GM12878 (cell line): ENCODE results near the gene RPL7L1. TPM values are rescaled to one million over a fixed set of nuclear protein-coding genes. Genes with fewer than 3 reads are reported as not detected.

Experiments
- ATAC-seq: fragments of 200-7000 bp; cut with Tn5 transposase; 3 replicates; pipeline ENCODE4 v1.9.1; 2020; ENCODE audit warnings: mild to moderate bottlenecking, moderate library complexity
- BruUV-seq: library from RNA; stranded (reverse); fragments of 400-500 nt; replicated peaks from 2 replicates; lab custom pipeline; 2021; lab: Mats Ljungman, UMichigan
- CTCF ChIA-PET: fragments of 300-600 bp; sonication (Branson Sonifier 250); formaldehyde crosslinking; extraction: SDS; loops from one replicate; lab custom pipeline; 2021; ENCODE audit warnings: inconsistent platforms; lab: Yijun Ruan, JAX
- POLR2A ChIA-PET: fragments of 350-600 bp; formaldehyde crosslinking; extraction: SDS; loops from one replicate; lab custom pipeline; 2021; ENCODE audit warnings: inconsistent platforms; lab: Charles Lee
- RAD21 ChIA-PET: fragments of 300-600 bp; sonication (Branson Sonifier 250); formaldehyde crosslinking; loops from one replicate; lab custom pipeline; 2023; ENCODE audit warnings: antibody characterized with exemption; ENCODE audit not compliant: unreplicated experiment; lab: Charles Lee
- SMC1A ChIA-PET: fragments of 300-600 bp; sonication (Branson Sonifier 250); formaldehyde crosslinking; loops from one replicate; lab custom pipeline; 2023; ENCODE audit not compliant: unreplicated experiment, uncharacterized antibody; lab: Charles Lee
- DNase-seq: peaks from one replicate; pipeline ENCODE4 v3.0.0-alpha.2; 2011; ENCODE audit warnings: low read depth, low spot score
- FAIRE-seq: peaks from 3 replicates; lab custom pipeline; 2011; peaks lifted over from hg19 to GRCh38; lab: Jason Lieb, UNC
- H2AFZ ChIP-seq: 2 replicates; pipeline ENCODE4 v1.6.0; 2011; ENCODE audit warnings: low read depth, low read length, control low read depth; ENCODE audit not compliant: control insufficient read depth
- H3K27ac ChIP-seq: 2 replicates; pipeline ENCODE4 v1.5.1; 2011; ENCODE audit warnings: control low read depth; ENCODE audit not compliant: control insufficient read depth, insufficient read depth
- H3K27me3 ChIP-seq, 2 experiments: replicated peaks in 1 of 2; 2 replicates each; pipeline versions ENCODE4 v1.6.0 to v1.6.1; 2011; ENCODE audit warnings: low read length in 1 of 2; ENCODE audit not compliant: control insufficient read depth in 2 of 2, insufficient read depth in 2 of 2
- H3K36me3 ChIP-seq, 2 experiments: 2 replicates each; pipeline ENCODE4 v1.5.1; 2011; ENCODE audit warnings: low read length in 1 of 2; ENCODE audit not compliant: control insufficient read depth in 2 of 2, insufficient read depth in 2 of 2
- H3K4me1 ChIP-seq: 2 replicates; pipeline ENCODE4 v1.6.1; 2011; ENCODE audit warnings: mild to moderate bottlenecking, low read length, moderate library complexity, mixed read lengths; ENCODE audit not compliant: control insufficient read depth, insufficient read depth
- H3K4me2 ChIP-seq: 2 replicates; pipeline ENCODE4 v1.6.0; 2011; ENCODE audit warnings: control low read depth; ENCODE audit not compliant: control insufficient read depth, insufficient read depth
- H3K4me3 ChIP-seq: fragments of 200-600 bp; sonication (generic); 2 replicates; pipeline ENCODE4 v1.5.1; 2016
- H3K79me2 ChIP-seq: 2 replicates; pipeline ENCODE4 v1.6.0; 2011; ENCODE audit warnings: low read length; ENCODE audit not compliant: control insufficient read depth, insufficient read depth
- H3K9ac ChIP-seq: 2 replicates; pipeline ENCODE4 v1.8.0; 2011; ENCODE audit warnings: low read length, control low read depth, mixed read lengths; ENCODE audit not compliant: control insufficient read depth, insufficient read depth
- H3K9me3 ChIP-seq: replicated peaks from 3 replicates; pipeline ENCODE4 v1.5.1; 2011; ENCODE audit warnings: mild to moderate bottlenecking, low read length; ENCODE audit not compliant: control insufficient read depth, insufficient read depth
- H4K20me1 ChIP-seq: 2 replicates; pipeline ENCODE4 v1.6.0; 2011; ENCODE audit not compliant: control insufficient read depth, insufficient read depth
- GABPA ChIP-seq: IDR thresholded peaks from 2 replicates; pipeline ENCODE4 v1.6.1; 2014; ENCODE audit warnings: antibody characterized with exemption, low read depth, mild to moderate bottlenecking, inconsistent platforms
- HDAC2 ChIP-seq: fragments of 200-600 bp; sonication (generic); IDR thresholded peaks from 2 replicates; pipeline ENCODE4 v1.6.1; 2017
- WGBS: methylation state at CpG from one replicate; pipeline ENCODE4 v1.1.6; 2016; ENCODE audit warnings: low lambda C conversion rate; ENCODE audit not compliant: insufficient replicate concordance, insufficient coverage; ENCODE audit errors: missing lambda C conversion rate; 5-methylcytosine and 5-hydroxymethylcytosine counted together
- in situ Hi-C: fragments of 300-500 bp; cut with MboI; formaldehyde crosslinking; loops from 9 replicates; pipeline ENCODE4 v1.14.3; 2018; ENCODE audit warnings: mixed read lengths
- intact Hi-C: fragments of 100-400 bp; cut with micrococcal nuclease; formaldehyde crosslinking; loops from one replicate; pipeline ENCODE4 v1.14.2; 2022; ENCODE audit not compliant: unreplicated experiment
- polyA plus RNA-seq, 11 experiments: library from polyadenylated mRNA; depleted of rRNA in 4 of 11; unstranded in 6 of 11; stranded (reverse) in 5 of 11; fragments of >200 nt; fragmentation: Nextera tagmentation in 4 of 11; fragmentation: Illumina TruSeq in 1 of 11; extraction: Ambion mirVana in 4 of 11; extraction: Trizol in 1 of 11; gene quantifications; 1 replicate in 1 of 11; 2 replicates in 10 of 11; pipeline versions ENCODE4 v1.2.1 to v1.2.3, GENCODE V29; 2011 to 2016; ENCODE audit warnings: inconsistent platforms in 2 of 11, missing spikeins in 2 of 11, low read depth in 1 of 11
- total RNA-seq, 4 experiments: library from RNA; depleted of rRNA in 3 of 4; stranded (reverse); fragments of >200 nt in 3 of 4; fragmentation: Illumina TruSeq in 1 of 4; extraction: Trizol in 1 of 4; gene quantifications; 2 replicates each; pipeline versions ENCODE4 v1.2.1 to v1.2.3, GENCODE V29; 2013 to 2021
- TF ChIP-seq, protein P1 (sequence below): IDR thresholded peaks from 2 replicates; pipeline ENCODE4 v1.6.1; 2012; ENCODE audit warnings: mild to moderate bottlenecking, low read depth, low read length
- TF ChIP-seq, protein P2 (sequence below): fragments of 450-650 bp; IDR thresholded peaks from 2 replicates; pipeline ENCODE4 v1.6.1; 2017; ENCODE audit warnings: mild to moderate bottlenecking, low read depth, inconsistent platforms; ENCODE audit not compliant: poor library complexity, severe bottlenecking

Gene RPL7L1
- total and polyA plus RNA-seq, 10 of the 15 experiments (the other 5 are each of a cell fraction or from before 2014, with no cell fraction given): 54.1 to 154 (median 104) TPM

- H3K9me3 ChIP-seq: no peaks in the 10 kb centered on the region
- POLR2A ChIA-PET: no interaction called here
- RAD21 ChIA-PET: interaction anchor here (1.2 kb wide), 1 partner anchor 210 kb away, joined by 4 read pairs; no protein-coding TSS in a partner anchor
- no TSS peak for BruUV-seq
- no peak overlapping the region for H3K4me3 ChIP-seq
- intact Hi-C loops: no loop called here
- peaks cover 9% of the 10 kb centered on the region; the same call in 1 of the 2 replicates for H3K4me1 ChIP-seq
- peak; percentile 19; the same call in 1 of the 3 replicates for ATAC-seq
- CTCF ChIA-PET: interaction anchor here (0.7 to 1.3 kb wide), 2 partner anchors 142 to 210 kb away, joined by 3 read pairs; no protein-coding TSS in a partner anchor
- 0 out of 2 replicates have a peak overlapping the region, but pooled peaks have one; percentile 13 for H3K4me2 ChIP-seq
- H2AFZ ChIP-seq: no peak overlapping the region
- H3K79me2 ChIP-seq: no peaks in the 10 kb centered on the region
- H3K36me3 ChIP-seq: peaks cover 1 to 10% of the 10 kb centered on the region in 2 experiments; a peak in 2 of 4 replicates
- no peak for FAIRE-seq
- 50% methylated on average over 2 of the region's 3 CpGs for WGBS
- TF ChIP-seq HDAC2 (no peak), GABPA (no peak)
- TF ChIP-seq, protein P1, sequence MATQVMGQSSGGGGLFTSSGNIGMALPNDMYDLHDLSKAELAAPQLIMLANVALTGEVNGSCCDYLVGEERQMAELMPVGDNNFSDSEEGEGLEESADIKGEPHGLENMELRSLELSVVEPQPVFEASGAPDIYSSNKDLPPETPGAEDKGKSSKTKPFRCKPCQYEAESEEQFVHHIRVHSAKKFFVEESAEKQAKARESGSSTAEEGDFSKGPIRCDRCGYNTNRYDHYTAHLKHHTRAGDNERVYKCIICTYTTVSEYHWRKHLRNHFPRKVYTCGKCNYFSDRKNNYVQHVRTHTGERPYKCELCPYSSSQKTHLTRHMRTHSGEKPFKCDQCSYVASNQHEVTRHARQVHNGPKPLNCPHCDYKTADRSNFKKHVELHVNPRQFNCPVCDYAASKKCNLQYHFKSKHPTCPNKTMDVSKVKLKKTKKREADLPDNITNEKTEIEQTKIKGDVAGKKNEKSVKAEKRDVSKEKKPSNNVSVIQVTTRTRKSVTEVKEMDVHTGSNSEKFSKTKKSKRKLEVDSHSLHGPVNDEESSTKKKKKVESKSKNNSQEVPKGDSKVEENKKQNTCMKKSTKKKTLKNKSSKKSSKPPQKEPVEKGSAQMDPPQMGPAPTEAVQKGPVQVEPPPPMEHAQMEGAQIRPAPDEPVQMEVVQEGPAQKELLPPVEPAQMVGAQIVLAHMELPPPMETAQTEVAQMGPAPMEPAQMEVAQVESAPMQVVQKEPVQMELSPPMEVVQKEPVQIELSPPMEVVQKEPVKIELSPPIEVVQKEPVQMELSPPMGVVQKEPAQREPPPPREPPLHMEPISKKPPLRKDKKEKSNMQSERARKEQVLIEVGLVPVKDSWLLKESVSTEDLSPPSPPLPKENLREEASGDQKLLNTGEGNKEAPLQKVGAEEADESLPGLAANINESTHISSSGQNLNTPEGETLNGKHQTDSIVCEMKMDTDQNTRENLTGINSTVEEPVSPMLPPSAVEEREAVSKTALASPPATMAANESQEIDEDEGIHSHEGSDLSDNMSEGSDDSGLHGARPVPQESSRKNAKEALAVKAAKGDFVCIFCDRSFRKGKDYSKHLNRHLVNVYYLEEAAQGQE: no peak
- TF ChIP-seq, protein P2, sequence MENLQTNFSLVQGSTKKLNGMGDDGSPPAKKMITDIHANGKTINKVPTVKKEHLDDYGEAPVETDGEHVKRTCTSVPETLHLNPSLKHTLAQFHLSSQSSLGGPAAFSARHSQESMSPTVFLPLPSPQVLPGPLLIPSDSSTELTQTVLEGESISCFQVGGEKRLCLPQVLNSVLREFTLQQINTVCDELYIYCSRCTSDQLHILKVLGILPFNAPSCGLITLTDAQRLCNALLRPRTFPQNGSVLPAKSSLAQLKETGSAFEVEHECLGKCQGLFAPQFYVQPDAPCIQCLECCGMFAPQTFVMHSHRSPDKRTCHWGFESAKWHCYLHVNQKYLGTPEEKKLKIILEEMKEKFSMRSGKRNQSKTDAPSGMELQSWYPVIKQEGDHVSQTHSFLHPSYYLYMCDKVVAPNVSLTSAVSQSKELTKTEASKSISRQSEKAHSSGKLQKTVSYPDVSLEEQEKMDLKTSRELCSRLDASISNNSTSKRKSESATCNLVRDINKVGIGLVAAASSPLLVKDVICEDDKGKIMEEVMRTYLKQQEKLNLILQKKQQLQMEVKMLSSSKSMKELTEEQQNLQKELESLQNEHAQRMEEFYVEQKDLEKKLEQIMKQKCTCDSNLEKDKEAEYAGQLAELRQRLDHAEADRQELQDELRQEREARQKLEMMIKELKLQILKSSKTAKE: no peak
- DNase-seq: no peak
- no peak overlapping the region for H3K27ac ChIP-seq
- SMC1A ChIA-PET: interaction anchor here (0.8 to 1.1 kb wide), 2 partner anchors 8 to 145 kb away, joined by 3 to 4 read pairs; no protein-coding TSS in a partner anchor
- no peaks in the 10 kb centered on the region for H4K20me1 ChIP-seq
- in situ Hi-C loops: no loop called here
- no peak overlapping the region for H3K9ac ChIP-seq
- no peaks in the 10 kb centered on the region for H3K27me3 ChIP-seq
Observed at GRCh38 chr6:42871711-42872110, 7.7 kb upstream of the RPL7L1 start.
